GM21367 (cell line): Measurements from ENCODE around the gene DNAH9.
"Not testable (repeated sequence)": the region's sequence is repeated elsewhere in the genome, so short reads cannot be mapped to it uniquely, and the experiment has no call there.

Experiments used
- ATAC-seq: cut with Tn5 transposase; IDR thresholded peaks from one replicate; pipeline ENCODE4 v1.9.1; 2021; ENCODE audit not compliant: unreplicated experiment

DNAH9 gene

DNA sequence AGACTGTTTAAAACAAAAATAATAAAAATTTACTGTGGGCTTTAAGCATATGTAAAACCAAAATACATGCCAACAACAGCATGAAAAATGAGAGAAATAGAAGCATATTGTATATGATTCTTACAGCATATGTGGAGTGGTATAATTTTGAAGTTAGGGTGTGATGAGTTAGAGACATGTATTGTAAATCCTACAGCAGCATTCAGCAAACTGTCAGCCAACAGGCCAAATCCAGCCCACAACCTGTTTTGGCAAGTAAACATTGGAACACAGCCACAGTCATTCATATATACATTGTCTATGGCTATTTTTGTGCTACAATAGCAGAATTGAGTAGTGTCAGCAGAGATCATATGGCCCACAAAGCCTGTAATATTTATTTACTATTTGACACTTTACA, 356.7 kb downstream of the DNAH9 start:
- no peak for ATAC-seq

GRCh38 chr17:11969565-11969964, 371.3 kb downstream of the DNAH9 start:
- no peak for ATAC-seq

DNA sequence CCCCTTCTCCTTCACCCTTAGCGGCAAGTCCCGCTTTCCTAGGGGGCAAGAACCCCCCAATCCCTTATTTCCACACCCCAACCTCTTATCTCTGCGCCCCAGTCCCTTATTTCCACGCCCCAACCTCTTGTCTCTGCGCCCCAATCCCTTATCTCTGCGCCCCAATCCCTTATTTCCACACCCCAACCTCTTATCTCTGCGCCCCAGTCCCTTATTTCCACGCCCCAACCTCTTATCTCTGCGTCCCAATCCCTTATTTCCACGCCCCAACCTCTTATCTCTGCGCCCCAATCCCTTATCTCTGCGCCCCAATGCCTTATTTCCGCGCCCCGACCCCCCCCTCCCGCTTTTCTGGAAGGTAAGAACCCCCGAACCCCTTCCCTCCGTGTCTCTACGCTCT, 374.5 kb downstream of the DNAH9 start:
- ATAC-seq = not testable (repeated sequence)

GRCh38 chr17:11979795-11980194, 381.5 kb downstream of the DNAH9 start:
- no peak for ATAC-seq

- ATAC-seq = no peak
These were observed 382.5 kb downstream of the DNAH9 start for GRCh38 chr17:11980813-11981212.

DNA sequence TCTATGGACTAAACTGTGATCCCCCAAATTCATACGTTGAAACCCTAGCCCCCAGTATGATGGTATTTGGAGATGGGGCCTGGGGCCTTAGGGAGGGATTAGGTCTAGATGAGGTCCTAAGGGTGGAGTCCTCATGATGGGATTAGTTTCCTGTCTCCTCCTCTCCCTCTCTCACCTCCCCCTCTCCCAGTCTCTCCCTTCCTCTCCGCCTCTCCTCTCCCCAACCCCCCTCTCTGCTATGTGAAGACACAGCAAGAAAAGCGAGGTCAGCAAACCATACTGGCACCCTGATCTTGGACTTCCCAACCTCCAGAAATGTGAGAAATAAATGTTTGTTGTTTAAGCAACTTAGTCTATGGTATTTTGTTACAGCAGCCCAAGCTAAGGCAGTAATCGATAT, 383.6 kb downstream of the DNAH9 start:
- ATAC-seq = no peak

DNA sequence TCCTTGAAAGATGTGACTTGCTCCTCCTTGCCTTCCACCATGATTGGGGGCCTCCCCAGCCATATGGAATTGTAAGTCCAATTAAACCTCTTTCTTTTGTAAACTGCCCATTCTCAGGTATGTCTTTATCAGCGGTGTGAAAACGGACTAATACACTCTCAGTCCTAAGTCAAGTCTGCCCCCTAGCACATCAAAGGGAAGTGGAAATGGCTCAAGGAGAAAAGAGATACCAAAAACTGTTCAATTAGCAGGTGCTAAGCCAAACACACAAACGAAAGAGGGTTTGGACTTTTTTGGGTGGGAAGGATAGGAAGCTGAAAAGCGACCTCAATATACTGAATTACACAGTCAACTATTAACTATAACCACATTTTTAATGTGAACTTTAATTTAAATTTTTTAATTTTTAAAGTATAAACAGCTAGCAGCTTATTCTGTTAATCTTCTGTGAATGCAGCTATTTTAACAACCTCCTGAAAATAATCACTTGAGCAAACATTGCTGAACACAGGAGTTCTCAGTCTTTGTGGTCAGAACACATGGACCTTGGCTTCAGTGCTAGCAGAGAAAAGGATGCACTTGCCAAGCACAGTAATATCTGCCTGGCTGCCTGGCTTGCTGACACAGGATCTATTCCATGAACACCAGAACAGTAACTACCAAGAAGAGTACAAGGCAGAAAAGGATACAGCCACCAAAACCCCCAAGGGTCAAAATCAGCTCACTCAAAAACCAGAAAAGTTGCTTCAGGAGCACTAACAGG, 388.1 kb downstream of the DNAH9 start:
- no peak for ATAC-seq

DNA sequence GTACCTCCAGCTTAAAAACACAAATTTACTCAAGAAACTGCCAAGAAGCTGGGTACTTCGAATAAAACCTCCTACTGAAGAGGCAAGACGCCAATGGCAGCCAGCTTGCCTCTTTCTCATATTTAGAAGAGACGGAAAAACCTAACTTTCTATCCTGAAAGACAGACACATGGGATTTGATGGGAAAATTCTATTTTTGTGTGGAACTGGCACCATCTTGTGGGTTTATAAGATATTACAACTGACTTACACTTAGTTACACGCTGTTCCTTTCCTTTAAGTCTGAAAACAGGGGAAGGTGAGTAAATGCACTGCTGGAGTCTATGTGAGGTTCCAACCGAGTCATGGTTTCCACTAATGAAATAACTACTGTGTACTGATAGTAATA, 388.7 kb downstream of the DNAH9 start:
- ATAC-seq = no peak

- no peak for ATAC-seq
These were observed 392.2 kb downstream of the DNAH9 start for GRCh38 chr17:11990363-11990983.

- ATAC-seq = no peak
These were observed 393.2 kb downstream of the DNAH9 start for GRCh38 chr17:11991461-11991860.

DNA sequence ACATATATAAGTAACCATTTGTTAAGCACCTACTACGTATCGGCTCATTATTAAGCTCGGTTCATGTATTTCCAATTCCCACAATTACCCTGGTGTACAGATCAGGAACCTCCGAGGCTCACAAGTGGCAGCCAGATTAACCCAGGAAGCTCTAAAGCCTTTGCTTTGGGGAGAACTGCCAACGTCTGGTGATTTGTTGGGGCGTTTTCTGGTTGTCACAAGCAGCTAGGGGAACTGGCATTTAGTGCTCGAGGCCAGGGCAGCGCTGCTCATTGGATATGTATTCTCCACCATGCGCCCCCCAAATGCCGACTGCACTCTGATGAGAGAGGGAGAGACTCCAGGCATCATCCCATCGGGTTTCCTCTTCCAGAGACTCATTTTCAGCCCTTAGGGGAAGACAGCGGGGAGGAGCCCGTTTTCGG, 398.5 kb downstream of the DNAH9 start:
- peak; percentile 35 for ATAC-seq

DNA sequence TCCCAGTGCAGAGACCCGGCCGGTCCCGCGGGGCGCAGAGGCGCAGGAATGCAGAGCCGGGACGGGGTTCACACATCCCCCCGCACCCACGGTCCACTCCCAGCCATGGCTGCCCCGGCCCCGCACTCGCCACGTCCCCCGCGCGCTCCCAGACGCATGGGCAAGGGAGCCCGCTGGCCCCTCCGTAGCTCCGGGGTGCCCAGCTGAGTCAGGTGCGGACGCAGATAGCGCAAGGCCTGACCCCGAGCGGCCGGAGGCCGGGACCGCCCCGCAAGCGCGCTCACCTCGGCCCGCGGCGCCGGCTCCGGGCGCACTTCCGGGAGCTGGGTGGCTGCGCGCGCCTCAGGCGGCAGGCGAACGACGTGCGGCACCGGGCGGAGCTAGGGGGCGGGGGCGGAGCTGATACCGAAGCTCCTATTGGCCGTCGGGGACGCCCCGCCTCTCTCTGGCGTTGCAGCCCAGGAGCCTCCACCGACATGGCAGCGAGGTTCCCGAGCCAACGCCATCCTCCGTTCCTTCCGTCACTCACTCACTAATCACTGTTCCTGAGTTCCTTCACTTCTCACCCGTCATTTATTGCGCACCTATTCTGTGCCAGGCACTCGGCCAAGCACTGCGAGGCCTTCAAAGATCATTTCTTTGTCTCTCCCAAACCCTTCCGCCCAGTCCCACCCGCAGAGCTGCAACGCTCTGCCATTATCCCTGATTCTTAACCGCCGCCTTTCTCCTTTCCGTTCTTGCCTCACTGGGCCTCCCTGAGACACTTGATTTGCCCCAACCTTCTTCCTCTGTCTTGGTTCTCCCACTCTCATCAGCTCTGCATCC, 399.1 kb downstream of the DNAH9 start, which contains the start of gene ZNF18:
ZNF18 (minus strand) TSS at position 329 of the 825 bp plus-strand sequence. CDS start 4,646 bp downstream, outside the sequence.
- peak; percentile 95 for ATAC-seq

DNA sequence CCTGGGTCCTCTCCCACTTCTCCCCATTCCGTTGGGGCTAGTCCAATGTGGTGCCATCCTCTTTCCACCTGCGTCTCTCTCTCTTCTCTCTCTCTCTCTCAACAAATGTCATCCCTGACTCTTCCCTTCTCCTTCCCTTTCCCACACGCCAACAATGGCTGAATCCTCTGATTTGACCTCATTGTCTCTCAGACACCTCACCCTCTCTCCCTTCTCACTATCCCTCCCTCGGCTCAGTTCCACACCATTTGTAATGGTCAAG, 399.6 kb downstream of the DNAH9 start:
- ATAC-seq = no peak

- ATAC-seq = no peak
These were observed 401.4 kb downstream of the DNAH9 start for GRCh38 chr17:11999696-12000095.

DNA sequence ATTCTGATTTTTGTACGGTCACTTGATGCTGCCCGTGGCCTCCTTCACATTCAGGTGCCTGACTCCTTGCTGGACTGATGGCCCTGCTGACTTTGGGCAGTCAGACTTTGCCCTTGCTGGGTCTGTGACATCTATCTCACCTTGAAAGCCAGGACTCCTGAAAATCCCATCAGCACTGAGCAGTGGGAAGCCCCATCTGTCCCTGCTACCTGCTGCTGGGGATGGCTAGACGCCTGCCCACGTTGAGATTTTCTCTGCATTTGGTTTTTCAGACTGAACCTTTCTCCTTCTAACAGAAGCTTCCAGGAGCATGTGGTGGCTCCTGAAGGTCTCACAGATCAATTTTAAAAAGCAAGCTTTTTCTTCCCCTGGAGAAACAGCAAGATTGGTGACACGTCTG, 409.2 kb downstream of the DNAH9 start:
- ATAC-seq = no peak
